ENCODE results near the gene POLR1F. TPM values are rescaled to one million over a fixed set of nuclear protein-coding genes. Genes with fewer than 3 reads are reported as not detected.

POLR1F gene
- total RNA-seq, 3 donors from 2014 or later (not counting 1 experiment from before 2014, with no cell fraction given), result 25.9 to 38.5 (median 31.3) TPM

GRCh38 chr7:19648791-19649190 lies 60.0 kb downstream of the POLR1F start:
- Mint-ChIP-seq H3K4me3 (no peak overlapping the region), H3K9me3 (peaks cover 9 to 22% of the 10 kb centered on the region in 2 donors), H3K4me1 (no peaks in the 10 kb centered on the region), H3K27me3 (ENCODE audit: low read depth in 2 of 2) (no peaks in the 10 kb centered on the region), H3K36me3 (peaks cover 12% of the 10 kb centered on the region), H3K27ac (no peak overlapping the region)
- Histone ChIP-seq H3K9me3 (ENCODE audit: control insufficient read depth, insufficient read depth, low read length) (peaks cover 3% of the 10 kb centered on the region), H3K4me3 (ENCODE audit: low read length) (no peak overlapping the region), H3K36me3 (ENCODE audit: control insufficient read depth, insufficient read depth, low read length) (no peaks in the 10 kb centered on the region), H3K4me1 (ENCODE audit: control insufficient read depth, insufficient read depth, low read length) (no peaks in the 10 kb centered on the region), H3K27ac (ENCODE audit: low read length) (no peak overlapping the region), H3K27me3 (ENCODE audit: control insufficient read depth, insufficient read depth, low read length) (no peaks in the 10 kb centered on the region)
- DNase-seq (no peak), ATAC-seq (no peak)
- intact Hi-C loops (cut with micrococcal nuclease), result no loop called here
- no peak for TF ChIP-seq CTCF (IDR thresholded peaks at IDR 0.05)
- WGBS (ENCODE audit: insufficient coverage), result 75% methylated on average over 1 of the region's 2 CpGs

Other genes starting within 250 kb of the POLR1F start
- not detected for gene TMEM196, start 64.6 kb upstream of the POLR1F start, total RNA-seq